Measurements from ENCODE around the gene PRSS22. TPM values are rescaled to one million over a fixed set of nuclear protein-coding genes. Genes with fewer than 3 reads are reported as not detected.

Gene PRSS22
- total and polyA plus RNA-seq, 10 of the 15 experiments (the other 5 are each of a cell fraction or from before 2014, with no cell fraction given), result not detected

DNA sequence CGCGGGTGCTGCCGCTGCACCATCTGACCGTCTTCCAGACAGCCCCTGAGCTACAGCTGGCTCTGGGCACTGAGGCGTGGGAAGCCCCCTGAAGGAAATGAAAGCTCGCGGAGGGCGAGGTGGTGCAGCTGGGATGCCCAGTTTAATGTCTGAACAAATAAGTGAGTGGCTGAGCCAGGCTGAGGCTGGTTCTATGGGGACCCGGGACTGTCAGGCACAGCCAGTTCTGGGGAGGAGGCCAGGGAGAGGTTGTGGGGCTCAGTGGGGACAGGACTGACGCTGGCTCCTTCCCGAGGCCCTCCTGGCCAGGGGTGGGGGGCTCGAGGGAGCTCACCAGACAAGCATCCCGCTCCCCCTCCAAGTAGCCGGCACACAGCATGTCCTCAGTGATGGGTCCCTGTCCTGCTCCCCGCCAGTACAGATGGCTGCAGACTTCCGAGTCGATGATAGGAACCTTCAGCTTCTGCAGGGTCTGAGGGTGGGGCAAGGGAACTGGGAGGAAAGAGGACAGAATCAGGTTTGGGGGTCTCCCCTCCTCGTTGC lies 4.4 kb downstream of the PRSS22 start:
- Histone ChIP-seq H3K27ac (ENCODE audit: control insufficient read depth, insufficient read depth) (no peak overlapping the region), H4K20me1 (ENCODE audit: control insufficient read depth, insufficient read depth) (no peaks in the 10 kb centered on the region), H3K9me3 (replicated peaks; ENCODE audit: control insufficient read depth, insufficient read depth, low read length) (peaks cover 3% of the 10 kb centered on the region; the same call in 2 of the 3 replicates), H3K79me2 (ENCODE audit: control insufficient read depth, insufficient read depth, low read length) (no peaks in the 10 kb centered on the region), H3K9ac (ENCODE audit: control insufficient read depth, insufficient read depth, low read length) (no peak overlapping the region), H3K27me3 (replicated peaks in 1 of 2; ENCODE audit: control insufficient read depth in 2 of 2, insufficient read depth in 2 of 2, low read length in 1 of 2) (no peaks in the 10 kb centered on the region; a peak in 1 of 4 replicates), H3K4me1 (ENCODE audit: control insufficient read depth, insufficient read depth, low read length) (no peaks in the 10 kb centered on the region), H3K36me3 (ENCODE audit: control insufficient read depth in 2 of 2, insufficient read depth in 2 of 2, low read length in 1 of 2) (no peaks in the 10 kb centered on the region), H2AFZ (ENCODE audit: control insufficient read depth, low read depth, low read length) (no peak overlapping the region), H3K4me3 (no peak overlapping the region), H3K4me2 (ENCODE audit: control insufficient read depth, insufficient read depth) (no peak overlapping the region)
- BruUV-seq (replicated peaks), result no TSS peak
- ChIA-PET CTCF (interaction anchor here (0.7 to 1.4 kb wide), 2 partner anchors 14 to 66 kb away, joined by 3 read pairs; no protein-coding TSS in a partner anchor), RAD21 (ENCODE audit: unreplicated experiment) (no interaction called here), SMC1A (ENCODE audit: uncharacterized antibody, unreplicated experiment) (no interaction called here), POLR2A (no interaction called here)
- ATAC-seq (no peak), FAIRE-seq (no peak), DNase-seq (ENCODE audit: low read depth, low spot score) (no peak)
- intact Hi-C loops (cut with micrococcal nuclease; ENCODE audit: unreplicated experiment) (loop anchor here (10.0 kb wide), 1 partner anchor 49 kb away; no protein-coding TSS in a partner anchor), in situ Hi-C loops (cut with MboI) (no loop called here)
- no peak for TF ChIP-seq EED (IDR thresholded peaks at IDR 0.05; ENCODE audit: low read depth)
- TF ChIP-seq, protein P1, sequence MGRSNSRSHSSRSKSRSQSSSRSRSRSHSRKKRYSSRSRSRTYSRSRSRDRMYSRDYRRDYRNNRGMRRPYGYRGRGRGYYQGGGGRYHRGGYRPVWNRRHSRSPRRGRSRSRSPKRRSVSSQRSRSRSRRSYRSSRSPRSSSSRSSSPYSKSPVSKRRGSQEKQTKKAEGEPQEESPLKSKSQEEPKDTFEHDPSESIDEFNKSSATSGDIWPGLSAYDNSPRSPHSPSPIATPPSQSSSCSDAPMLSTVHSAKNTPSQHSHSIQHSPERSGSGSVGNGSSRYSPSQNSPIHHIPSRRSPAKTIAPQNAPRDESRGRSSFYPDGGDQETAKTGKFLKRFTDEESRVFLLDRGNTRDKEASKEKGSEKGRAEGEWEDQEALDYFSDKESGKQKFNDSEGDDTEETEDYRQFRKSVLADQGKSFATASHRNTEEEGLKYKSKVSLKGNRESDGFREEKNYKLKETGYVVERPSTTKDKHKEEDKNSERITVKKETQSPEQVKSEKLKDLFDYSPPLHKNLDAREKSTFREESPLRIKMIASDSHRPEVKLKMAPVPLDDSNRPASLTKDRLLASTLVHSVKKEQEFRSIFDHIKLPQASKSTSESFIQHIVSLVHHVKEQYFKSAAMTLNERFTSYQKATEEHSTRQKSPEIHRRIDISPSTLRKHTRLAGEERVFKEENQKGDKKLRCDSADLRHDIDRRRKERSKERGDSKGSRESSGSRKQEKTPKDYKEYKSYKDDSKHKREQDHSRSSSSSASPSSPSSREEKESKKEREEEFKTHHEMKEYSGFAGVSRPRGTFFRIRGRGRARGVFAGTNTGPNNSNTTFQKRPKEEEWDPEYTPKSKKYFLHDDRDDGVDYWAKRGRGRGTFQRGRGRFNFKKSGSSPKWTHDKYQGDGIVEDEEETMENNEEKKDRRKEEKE (IDR thresholded peaks at IDR 0.05), result no peak
- TF ChIP-seq ETV6 (conservative IDR thresholded peaks at IDR 0.05 in 1 of 2, IDR thresholded peaks at IDR 0.05 in 1 of 2; ENCODE audit: borderline replicate concordance in 1 of 2, low read depth in 1 of 2), result no peak
- no peak for TF ChIP-seq TCF3 (IDR thresholded peaks at IDR 0.05; ENCODE audit: borderline replicate concordance, insufficient read depth, low read depth, low read length)
- TF ChIP-seq STAT1 (conservative IDR thresholded peaks at IDR 0.05), result no peak
- TF ChIP-seq GABPA (IDR thresholded peaks at IDR 0.05; ENCODE audit: low read depth), result no peak
- TF ChIP-seq, protein P2, sequence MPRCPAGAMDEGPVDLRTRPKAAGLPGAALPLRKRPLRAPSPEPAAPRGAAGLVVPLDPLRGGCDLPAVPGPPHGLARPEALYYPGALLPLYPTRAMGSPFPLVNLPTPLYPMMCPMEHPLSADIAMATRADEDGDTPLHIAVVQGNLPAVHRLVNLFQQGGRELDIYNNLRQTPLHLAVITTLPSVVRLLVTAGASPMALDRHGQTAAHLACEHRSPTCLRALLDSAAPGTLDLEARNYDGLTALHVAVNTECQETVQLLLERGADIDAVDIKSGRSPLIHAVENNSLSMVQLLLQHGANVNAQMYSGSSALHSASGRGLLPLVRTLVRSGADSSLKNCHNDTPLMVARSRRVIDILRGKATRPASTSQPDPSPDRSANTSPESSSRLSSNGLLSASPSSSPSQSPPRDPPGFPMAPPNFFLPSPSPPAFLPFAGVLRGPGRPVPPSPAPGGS (IDR thresholded peaks at IDR 0.05; ENCODE audit: borderline replicate concordance, insufficient read depth, low read depth, low read length, poor library complexity, severe bottlenecking), result no peak
- TF ChIP-seq, protein P3, sequence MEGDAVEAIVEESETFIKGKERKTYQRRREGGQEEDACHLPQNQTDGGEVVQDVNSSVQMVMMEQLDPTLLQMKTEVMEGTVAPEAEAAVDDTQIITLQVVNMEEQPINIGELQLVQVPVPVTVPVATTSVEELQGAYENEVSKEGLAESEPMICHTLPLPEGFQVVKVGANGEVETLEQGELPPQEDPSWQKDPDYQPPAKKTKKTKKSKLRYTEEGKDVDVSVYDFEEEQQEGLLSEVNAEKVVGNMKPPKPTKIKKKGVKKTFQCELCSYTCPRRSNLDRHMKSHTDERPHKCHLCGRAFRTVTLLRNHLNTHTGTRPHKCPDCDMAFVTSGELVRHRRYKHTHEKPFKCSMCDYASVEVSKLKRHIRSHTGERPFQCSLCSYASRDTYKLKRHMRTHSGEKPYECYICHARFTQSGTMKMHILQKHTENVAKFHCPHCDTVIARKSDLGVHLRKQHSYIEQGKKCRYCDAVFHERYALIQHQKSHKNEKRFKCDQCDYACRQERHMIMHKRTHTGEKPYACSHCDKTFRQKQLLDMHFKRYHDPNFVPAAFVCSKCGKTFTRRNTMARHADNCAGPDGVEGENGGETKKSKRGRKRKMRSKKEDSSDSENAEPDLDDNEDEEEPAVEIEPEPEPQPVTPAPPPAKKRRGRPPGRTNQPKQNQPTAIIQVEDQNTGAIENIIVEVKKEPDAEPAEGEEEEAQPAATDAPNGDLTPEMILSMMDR (IDR thresholded peaks at IDR 0.05 in 2 of 3, conservative IDR thresholded peaks at IDR 0.05 in 1 of 3; ENCODE audit: control insufficient read depth in 2 of 3, extremely low read depth in 1 of 3, insufficient read depth in 1 of 3, low read depth in 3 of 3, low read length in 3 of 3), result no peak
- TF ChIP-seq, protein P4, sequence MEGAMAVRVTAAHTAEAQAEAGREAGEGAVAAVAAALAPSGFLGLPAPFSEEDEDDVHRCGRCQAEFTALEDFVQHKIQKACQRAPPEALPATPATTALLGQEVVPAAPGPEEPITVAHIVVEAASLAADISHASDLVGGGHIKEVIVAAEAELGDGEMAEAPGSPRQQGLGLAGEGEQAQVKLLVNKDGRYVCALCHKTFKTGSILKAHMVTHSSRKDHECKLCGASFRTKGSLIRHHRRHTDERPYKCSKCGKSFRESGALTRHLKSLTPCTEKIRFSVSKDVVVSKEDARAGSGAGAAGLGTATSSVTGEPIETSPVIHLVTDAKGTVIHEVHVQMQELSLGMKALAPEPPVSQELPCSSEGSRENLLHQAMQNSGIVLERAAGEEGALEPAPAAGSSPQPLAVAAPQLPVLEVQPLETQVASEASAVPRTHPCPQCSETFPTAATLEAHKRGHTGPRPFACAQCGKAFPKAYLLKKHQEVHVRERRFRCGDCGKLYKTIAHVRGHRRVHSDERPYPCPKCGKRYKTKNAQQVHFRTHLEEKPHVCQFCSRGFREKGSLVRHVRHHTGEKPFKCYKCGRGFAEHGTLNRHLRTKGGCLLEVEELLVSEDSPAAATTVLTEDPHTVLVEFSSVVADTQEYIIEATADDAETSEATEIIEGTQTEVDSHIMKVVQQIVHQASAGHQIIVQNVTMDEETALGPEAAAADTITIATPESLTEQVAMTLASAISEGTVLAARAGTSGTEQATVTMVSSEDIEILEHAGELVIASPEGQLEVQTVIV (IDR thresholded peaks at IDR 0.05; ENCODE audit: borderline replicate concordance, partially characterized antibody), result no peak
- no peak for TF ChIP-seq IRF4 (IDR thresholded peaks at IDR 0.05; ENCODE audit: low read depth, low read length)
- TF ChIP-seq DPF2 (IDR thresholded peaks at IDR 0.05), result no peak
- 57% methylated on average over 17 of the region's 18 CpGs for WGBS (ENCODE audit: insufficient coverage, insufficient replicate concordance, low lambda C conversion rate, missing lambda C conversion rate)

Data from GM12878 (cell line).